WTC11 (cell line): ENCODE measurements around the gene BACE1-AS. TPM values are rescaled to one million over a fixed set of nuclear protein-coding genes. Genes with fewer than 3 reads are reported as not detected.

Source experiments
- ATAC-seq: fragments of 200-7000 bp; cut with Tn5 transposase; 2 replicates; pipeline ENCODE4 v1.10.0; 2021; ENCODE audit warnings: mild to moderate bottlenecking, moderate library complexity
- CTCF ChIA-PET: fragments of 300-600 bp; sonication (Branson Sonifier 250); formaldehyde crosslinking; loops from one replicate; lab custom pipeline; 2021; ENCODE audit warnings: antibody characterized with exemption; lab: Charles Lee
- POLR2A ChIA-PET: fragments of 350-600 bp; sonication (Branson Sonifier 250); formaldehyde crosslinking; loops from one replicate; lab custom pipeline; 2021; ENCODE audit warnings: antibody characterized with exemption; lab: Charles Lee
- DNase-seq: peaks from one replicate; pipeline ENCODE4 v3.0.0; 2021; ENCODE audit warnings: low spot score
- H3K27ac Mint-ChIP-seq: 2 replicates; pipeline ENCODE4 v1.8.0; 2021; ENCODE audit warnings: mixed read lengths
- H3K27me3 Mint-ChIP-seq: 2 replicates; pipeline ENCODE4 v1.8.0; 2021; ENCODE audit warnings: low read depth, mild to moderate bottlenecking, moderate library complexity, mixed read lengths
- H3K36me3 Mint-ChIP-seq: 2 replicates; pipeline ENCODE4 v1.8.0; 2021; ENCODE audit warnings: mixed read lengths
- H3K4me1 Mint-ChIP-seq: 2 replicates; pipeline ENCODE4 v1.8.0; 2022; ENCODE audit warnings: mixed read lengths
- H3K4me3 Mint-ChIP-seq: 2 replicates; pipeline ENCODE4 v1.8.0; 2021; ENCODE audit warnings: mild to moderate bottlenecking, moderate library complexity, mixed read lengths
- H3K9me3 Mint-ChIP-seq: 2 replicates; pipeline ENCODE4 v1.8.0; 2021; ENCODE audit warnings: mixed read lengths
- AR ChIP-seq: fragments of 250-450 bp; sonication (Bioruptor Pico); IDR thresholded peaks from 2 replicates; pipeline ENCODE4 v1.9.0; 2021; ENCODE audit warnings: mild to moderate bottlenecking
- ATF1 ChIP-seq: sonication (generic); formaldehyde crosslinking; IDR thresholded peaks from 2 replicates; pipeline ENCODE4 v1.8.1; 2023; ENCODE audit warnings: mild to moderate bottlenecking, moderate library complexity, missing genetic modification reagents
- ATF2 ChIP-seq: sonication (generic); formaldehyde crosslinking; IDR thresholded peaks from 2 replicates; pipeline ENCODE4 v1.8.1; 2022; ENCODE audit warnings: low read depth, missing genetic modification reagents, borderline replicate concordance
- CREM ChIP-seq: sonication (generic); formaldehyde crosslinking; IDR thresholded peaks from 2 replicates; pipeline ENCODE4 v1.8.1; 2022; ENCODE audit warnings: mild to moderate bottlenecking, missing genetic modification reagents, moderate library complexity
- E2F4 ChIP-seq: sonication (generic); formaldehyde crosslinking; IDR thresholded peaks from 2 replicates; pipeline ENCODE4 v1.8.1; 2022; ENCODE audit warnings: low read depth, mild to moderate bottlenecking, moderate library complexity, missing genetic modification reagents, borderline replicate concordance
- E2F5 ChIP-seq: sonication (generic); formaldehyde crosslinking; IDR thresholded peaks from 2 replicates; pipeline ENCODE4 v1.8.1; 2022; ENCODE audit warnings: mild to moderate bottlenecking, moderate library complexity, missing genetic modification reagents
- ESRRA ChIP-seq: sonication (generic); formaldehyde crosslinking; IDR thresholded peaks from 2 replicates; pipeline ENCODE4 v1.8.1; 2022; ENCODE audit warnings: mild to moderate bottlenecking, missing genetic modification reagents, borderline replicate concordance
- FOXK1 ChIP-seq: sonication (generic); formaldehyde crosslinking; IDR thresholded peaks from 2 replicates; pipeline ENCODE4 v1.8.0; 2022; ENCODE audit warnings: mild to moderate bottlenecking, moderate library complexity, missing genetic modification reagents
- GRHL2 ChIP-seq: fragments of 250-450 bp; sonication (Bioruptor Pico); IDR thresholded peaks from 2 replicates; pipeline ENCODE4 v1.8.0; 2022; ENCODE audit warnings: mild to moderate bottlenecking, moderate library complexity; ENCODE audit not compliant: insufficient replicate concordance, severe bottlenecking
- JUN ChIP-seq: sonication (generic); formaldehyde crosslinking; IDR thresholded peaks from 2 replicates; pipeline ENCODE4 v1.8.0; 2023; ENCODE audit warnings: mild to moderate bottlenecking, missing genetic modification reagents
- KAT7 ChIP-seq: sonication (generic); formaldehyde crosslinking; IDR thresholded peaks from 2 replicates; pipeline ENCODE4 v1.8.1; 2023; ENCODE audit warnings: missing genetic modification reagents, mild to moderate bottlenecking, borderline replicate concordance
- MLX ChIP-seq: sonication (generic); formaldehyde crosslinking; IDR thresholded peaks from 2 replicates; pipeline ENCODE4 v1.8.1; 2023; ENCODE audit warnings: mild to moderate bottlenecking, missing genetic modification reagents, moderate library complexity
- MXD4 ChIP-seq: fragments of 250-450 bp; sonication (Bioruptor Pico); IDR thresholded peaks from 2 replicates; pipeline ENCODE4 v1.8.0; 2021; ENCODE audit warnings: mild to moderate bottlenecking, moderate library complexity, borderline replicate concordance
- NR2C2 ChIP-seq: sonication (generic); formaldehyde crosslinking; IDR thresholded peaks from 2 replicates; pipeline ENCODE4 v1.8.0; 2022; ENCODE audit warnings: mild to moderate bottlenecking, missing genetic modification reagents
- NR3C1 ChIP-seq: sonication (generic); formaldehyde crosslinking; conservative IDR thresholded peaks from 2 replicates; pipeline ENCODE4 v1.8.1; 2023; ENCODE audit warnings: low read depth, mild to moderate bottlenecking, missing genetic modification reagents
- RORB ChIP-seq: fragments of 250-450 bp; sonication (Bioruptor Pico); IDR thresholded peaks from 2 replicates; pipeline ENCODE4 v1.9.0; 2021; ENCODE audit warnings: mild to moderate bottlenecking
- SP1 ChIP-seq: sonication (generic); formaldehyde crosslinking; conservative IDR thresholded peaks from 2 replicates; pipeline ENCODE4 v1.8.1; 2022; ENCODE audit warnings: missing genetic modification reagents
- ZNF425 ChIP-seq: fragments of 250-450 bp; sonication (Bioruptor Pico); conservative IDR thresholded peaks from 2 replicates; pipeline ENCODE4 v1.9.0; 2021; ENCODE audit warnings: mild to moderate bottlenecking
- ZNF532 ChIP-seq: fragments of 250-450 bp; sonication (Bioruptor Pico); IDR thresholded peaks from 2 replicates; pipeline ENCODE4 v1.9.0; 2021; ENCODE audit warnings: mild to moderate bottlenecking, borderline replicate concordance
- total RNA-seq: library from RNA; stranded (reverse); gene quantifications from 3 replicates; pipeline ENCODE4 v1.2.3, GENCODE V29; 2021

BACE1-AS gene
- total RNA-seq, 1 experiment from 2014 or later = 13.8 TPM

- TF ChIP-seq AR (CRISPR knock-in tag) = no peak
These were observed 18.2 kb downstream of the BACE1-AS start (continued) for GRCh38 chr11:117309310-117309709.

- H3K4me1 Mint-ChIP-seq = peaks cover 19% of the 10 kb centered on the region
- H3K4me3 Mint-ChIP-seq = no peak overlapping the region
- POLR2A ChIA-PET = no interaction called here
- DNase-seq (no peak), ATAC-seq (no peak)
- no peaks in the 10 kb centered on the region for H3K36me3 Mint-ChIP-seq
- CTCF ChIA-PET = no interaction called here
- H3K27me3 Mint-ChIP-seq = peaks cover 2% of the 10 kb centered on the region
- peak overlapping the region; percentile 19; the same call in 1 of the 2 replicates for H3K27ac Mint-ChIP-seq
- no peaks in the 10 kb centered on the region for H3K9me3 Mint-ChIP-seq
- TF ChIP-seq NR2C2 = no peak
- TF ChIP-seq GRHL2 (CRISPR knock-in tag) = no peak
- TF ChIP-seq E2F4 (CRISPR knock-in tag) = no peak
- TF ChIP-seq MLX (CRISPR knock-in tag) = no peak
- no peak for TF ChIP-seq E2F5 (CRISPR knock-in tag)
- TF ChIP-seq FOXK1 (CRISPR knock-in tag) = no peak
- TF ChIP-seq ATF2 (CRISPR knock-in tag) = no peak
- no peak for TF ChIP-seq ZNF532 (CRISPR knock-in tag)
- no peak for TF ChIP-seq ATF1 (CRISPR knock-in tag)
- no peak for TF ChIP-seq ZNF425 (CRISPR knock-in tag)
- TF ChIP-seq JUN (CRISPR knock-in tag) = no peak
- no peak for TF ChIP-seq SP1 (CRISPR knock-in tag)
- TF ChIP-seq KAT7 = no peak
- no peak for TF ChIP-seq NR3C1
- TF ChIP-seq ESRRA (CRISPR knock-in tag) = no peak
- TF ChIP-seq MXD4 = no peak
- TF ChIP-seq RORB (CRISPR knock-in tag) = no peak
- no peak for TF ChIP-seq CREM (CRISPR knock-in tag)
These were observed 21.9 kb downstream of the BACE1-AS start for GRCh38 chr11:117313091-117313490.
